K562 (cell line): ENCODE data around the gene USP49. TPM values are rescaled to one million over a fixed set of nuclear protein-coding genes. Genes with fewer than 3 reads are reported as not detected.

Experiments
- BHLHE40 ChIP-seq: IDR thresholded peaks from 2 replicates; pipeline ENCODE4 v1.6.1; 2011; ENCODE audit warnings: low read length, improper control_type of control experiment
- CEBPB ChIP-seq: fragments of 450-650 bp; IDR thresholded peaks from 2 replicates; pipeline ENCODE4 v1.6.1; 2016; ENCODE audit warnings: missing genetic modification characterization, missing compliant biosample characterization
- EGR1 ChIP-seq: fragments of 450-650 bp; conservative IDR thresholded peaks from 2 replicates; pipeline ENCODE4 v1.6.1; 2017; ENCODE audit warnings: mild to moderate bottlenecking
- ELF2 ChIP-seq: fragments of 250-450 bp; sonication (Bioruptor Pico); IDR thresholded peaks from 2 replicates; pipeline ENCODE4 v1.5.0; 2021; ENCODE audit warnings: mild to moderate bottlenecking
- GMEB1 ChIP-seq: fragments of 250-450 bp; sonication (Bioruptor Pico); IDR thresholded peaks from 2 replicates; pipeline ENCODE4 v1.4.0; 2020; ENCODE audit warnings: mild to moderate bottlenecking
- GTF2E2 ChIP-seq: fragments of 200-800 bp; sonication (Bioruptor generic); IDR thresholded peaks from 2 replicates; pipeline ENCODE4 v1.6.1; 2016; ENCODE audit warnings: missing genetic modification characterization, missing compliant biosample characterization
- HDAC1 ChIP-seq, 2 experiments: fragments of 450-650 bp; IDR thresholded peaks; 2 replicates each; pipeline ENCODE4 v1.6.1; 2016 to 2017; ENCODE audit warnings: inconsistent platforms in 1 of 2, mild to moderate bottlenecking in 1 of 2, moderate library complexity in 1 of 2
- HDAC2 ChIP-seq: fragments of 450-650 bp; IDR thresholded peaks from 2 replicates; pipeline ENCODE4 v1.6.1; 2016; ENCODE audit warnings: mild to moderate bottlenecking
- HDGF ChIP-seq: fragments of 450-650 bp; IDR thresholded peaks from 2 replicates; pipeline ENCODE4 v1.6.1; 2016
- MNT ChIP-seq, 2 experiments: fragments of 450-650 bp; conservative IDR thresholded peaks; 2 replicates each; pipeline ENCODE4 v1.6.1; 2017; ENCODE audit warnings: mild to moderate bottlenecking in 2 of 2, moderate library complexity in 2 of 2
- POLR2G ChIP-seq: fragments of 200-400 bp; formaldehyde crosslinking; IDR thresholded peaks from 2 replicates; pipeline ENCODE4 v1.6.1; 2017; ENCODE audit warnings: low read depth, mild to moderate bottlenecking, antibody characterized with exemption, low read length, moderate library complexity
- POLR3A ChIP-seq: IDR thresholded peaks from 2 replicates; pipeline ENCODE4 v1.6.1; 2011; ENCODE audit warnings: borderline replicate concordance, mild to moderate bottlenecking, moderate library complexity; ENCODE audit not compliant: insufficient read length, insufficient read depth; ENCODE audit errors: extremely low read depth
- RFX1 ChIP-seq: fragments of 450-650 bp; IDR thresholded peaks from 2 replicates; pipeline ENCODE4 v1.6.1; 2016; ENCODE audit warnings: mild to moderate bottlenecking, moderate library complexity
- TOE1 ChIP-seq, 2 experiments: fragments of 450-650 bp in 1 of 2; sonication (generic) in 1 of 2; formaldehyde crosslinking in 1 of 2; IDR thresholded peaks; 2 replicates each; pipeline versions ENCODE4 v1.7.1 to v1.8.0; 2016 to 2022; ENCODE audit warnings: borderline replicate concordance in 2 of 2, mild to moderate bottlenecking in 2 of 2, antibody characterized with exemption in 1 of 2, inconsistent platforms in 1 of 2, low read depth in 1 of 2, missing genetic modification reagents in 1 of 2, moderate library complexity in 1 of 2
- ZNF165 ChIP-seq: fragments of 250-450 bp; sonication (Bioruptor Pico); IDR thresholded peaks from 2 replicates; pipeline ENCODE4 v1.4.0; 2020; ENCODE audit warnings: borderline replicate concordance
- ZNF282 ChIP-seq: sonication (generic); formaldehyde crosslinking; IDR thresholded peaks from 2 replicates; pipeline ENCODE4 v1.8.1; 2023; ENCODE audit warnings: missing genetic modification reagents
- ZNF696 ChIP-seq: fragments of 250-450 bp; sonication (Bioruptor Pico); conservative IDR thresholded peaks from 2 replicates; pipeline ENCODE4 v1.4.0; 2020; ENCODE audit warnings: mild to moderate bottlenecking, moderate library complexity
- polyA plus RNA-seq, 8 experiments: library from polyadenylated mRNA; depleted of rRNA in 4 of 8; stranded (reverse) in 5 of 8; unstranded in 3 of 8; fragments of >200 nt; fragmentation: Nextera tagmentation in 2 of 8; fragmentation: Illumina TruSeq in 1 of 8; extraction: Ambion mirVana in 2 of 8; extraction: Trizol in 1 of 8; gene quantifications; 2 replicates each; pipeline versions ENCODE4 v1.2.1 to v1.2.3, GENCODE V29; 2011 to 2014; ENCODE audit warnings: inconsistent platforms in 1 of 8, missing spikeins in 1 of 8
- total RNA-seq, 7 experiments: library from RNA; depleted of rRNA in 6 of 7; stranded (reverse); fragments of >200 nt in 6 of 7; fragmentation: Illumina TruSeq in 2 of 7; extraction: Trizol in 2 of 7; gene quantifications; 2 replicates each; pipeline versions ENCODE4 v1.2.1 to v1.2.3, GENCODE V29; 2011 to 2021; ENCODE audit warnings: low replicate concordance in 1 of 7
- TF ChIP-seq, protein P1 (sequence below): fragments of 250-450 bp; sonication (Bioruptor Pico); IDR thresholded peaks from 2 replicates; pipeline ENCODE4 v1.4.0; 2020; ENCODE audit warnings: mild to moderate bottlenecking, moderate library complexity, borderline replicate concordance
- TF ChIP-seq, protein P2 (sequence below): fragments of 250-450 bp; sonication (Bioruptor Pico); IDR thresholded peaks from 2 replicates; pipeline ENCODE4 v1.5.0; 2021; ENCODE audit warnings: mild to moderate bottlenecking, moderate library complexity

USP49 gene
- total and polyA plus RNA-seq, 9 of the 15 experiments (the other 6 are each of a cell fraction or from before 2014, with no cell fraction given): 1.0 to 9.9 (median 6.5) TPM

DNA sequence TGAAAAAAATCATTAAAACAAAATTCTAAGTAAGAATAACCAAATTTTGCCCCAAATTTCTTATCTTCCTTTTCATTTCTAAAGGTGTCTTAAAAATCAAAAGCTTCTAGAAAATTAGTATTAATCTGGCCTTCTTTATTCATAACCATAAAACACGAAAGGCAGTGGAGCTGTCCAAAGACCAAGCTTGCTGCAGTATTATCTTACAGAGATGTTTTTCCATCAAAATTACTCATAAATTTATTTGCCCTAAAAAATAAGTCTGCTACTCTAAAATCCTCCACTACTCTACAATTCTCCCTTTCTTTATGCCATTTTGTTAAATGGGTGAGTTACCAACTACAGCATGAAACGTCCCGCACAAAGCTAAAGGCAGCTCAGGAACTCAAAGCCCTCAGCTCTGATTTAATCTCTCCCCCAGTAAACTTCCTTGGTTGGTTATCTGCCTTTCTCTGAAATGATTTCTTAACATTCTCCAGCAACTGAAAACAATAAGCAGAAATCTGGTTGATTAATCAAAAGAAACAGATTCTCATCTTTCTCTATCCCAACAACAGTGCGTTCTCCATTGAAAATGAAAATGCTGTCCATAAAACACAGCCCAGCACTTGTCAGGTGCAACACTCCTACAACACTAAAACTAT, 2.1 kb downstream of the USP49 start (continued):
- TF ChIP-seq, protein P1, sequence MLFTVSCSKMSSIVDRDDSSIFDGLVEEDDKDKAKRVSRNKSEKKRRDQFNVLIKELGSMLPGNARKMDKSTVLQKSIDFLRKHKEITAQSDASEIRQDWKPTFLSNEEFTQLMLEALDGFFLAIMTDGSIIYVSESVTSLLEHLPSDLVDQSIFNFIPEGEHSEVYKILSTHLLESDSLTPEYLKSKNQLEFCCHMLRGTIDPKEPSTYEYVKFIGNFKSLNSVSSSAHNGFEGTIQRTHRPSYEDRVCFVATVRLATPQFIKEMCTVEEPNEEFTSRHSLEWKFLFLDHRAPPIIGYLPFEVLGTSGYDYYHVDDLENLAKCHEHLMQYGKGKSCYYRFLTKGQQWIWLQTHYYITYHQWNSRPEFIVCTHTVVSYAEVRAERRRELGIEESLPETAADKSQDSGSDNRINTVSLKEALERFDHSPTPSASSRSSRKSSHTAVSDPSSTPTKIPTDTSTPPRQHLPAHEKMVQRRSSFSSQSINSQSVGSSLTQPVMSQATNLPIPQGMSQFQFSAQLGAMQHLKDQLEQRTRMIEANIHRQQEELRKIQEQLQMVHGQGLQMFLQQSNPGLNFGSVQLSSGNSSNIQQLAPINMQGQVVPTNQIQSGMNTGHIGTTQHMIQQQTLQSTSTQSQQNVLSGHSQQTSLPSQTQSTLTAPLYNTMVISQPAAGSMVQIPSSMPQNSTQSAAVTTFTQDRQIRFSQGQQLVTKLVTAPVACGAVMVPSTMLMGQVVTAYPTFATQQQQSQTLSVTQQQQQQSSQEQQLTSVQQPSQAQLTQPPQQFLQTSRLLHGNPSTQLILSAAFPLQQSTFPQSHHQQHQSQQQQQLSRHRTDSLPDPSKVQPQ (CRISPR knock-in tag): no peak
- TF ChIP-seq ZNF282 (CRISPR knock-in tag) (no peak), RFX1 (no peak), HDAC2 (peak; percentile 47; the same call in 1 of the 2 replicates), HDAC1 (IDR thresholded peaks at IDR 0.05) (0 out of 4 replicates have a peak, but pooled peaks of 1 of the 2 experiments have one; percentile 25), CEBPB (no peak), MNT (conservative IDR thresholded peaks at IDR 0.05) (peak in 1 of 2 experiments; percentile 42; a peak in 1 of 4 replicates), GTF2E2 (tag) (peak; percentile 29; the same call in 1 of the 2 replicates), TOE1 (IDR thresholded peaks at IDR 0.05; ENCODE audit: borderline replicate concordance) (no peak), TOE1 (CRISPR knock-in tag; IDR thresholded peaks at IDR 0.05; ENCODE audit: borderline replicate concordance, low read depth) (no peak), GMEB1 (CRISPR knock-in tag) (no peak), ZNF165 (CRISPR knock-in tag) (no peak), HDGF (no peak), ZNF696 (no peak), POLR2G (no peak), POLR3A (no peak), ELF2 (no peak), BHLHE40 (no peak), EGR1 (no peak)
- TF ChIP-seq, protein P2, sequence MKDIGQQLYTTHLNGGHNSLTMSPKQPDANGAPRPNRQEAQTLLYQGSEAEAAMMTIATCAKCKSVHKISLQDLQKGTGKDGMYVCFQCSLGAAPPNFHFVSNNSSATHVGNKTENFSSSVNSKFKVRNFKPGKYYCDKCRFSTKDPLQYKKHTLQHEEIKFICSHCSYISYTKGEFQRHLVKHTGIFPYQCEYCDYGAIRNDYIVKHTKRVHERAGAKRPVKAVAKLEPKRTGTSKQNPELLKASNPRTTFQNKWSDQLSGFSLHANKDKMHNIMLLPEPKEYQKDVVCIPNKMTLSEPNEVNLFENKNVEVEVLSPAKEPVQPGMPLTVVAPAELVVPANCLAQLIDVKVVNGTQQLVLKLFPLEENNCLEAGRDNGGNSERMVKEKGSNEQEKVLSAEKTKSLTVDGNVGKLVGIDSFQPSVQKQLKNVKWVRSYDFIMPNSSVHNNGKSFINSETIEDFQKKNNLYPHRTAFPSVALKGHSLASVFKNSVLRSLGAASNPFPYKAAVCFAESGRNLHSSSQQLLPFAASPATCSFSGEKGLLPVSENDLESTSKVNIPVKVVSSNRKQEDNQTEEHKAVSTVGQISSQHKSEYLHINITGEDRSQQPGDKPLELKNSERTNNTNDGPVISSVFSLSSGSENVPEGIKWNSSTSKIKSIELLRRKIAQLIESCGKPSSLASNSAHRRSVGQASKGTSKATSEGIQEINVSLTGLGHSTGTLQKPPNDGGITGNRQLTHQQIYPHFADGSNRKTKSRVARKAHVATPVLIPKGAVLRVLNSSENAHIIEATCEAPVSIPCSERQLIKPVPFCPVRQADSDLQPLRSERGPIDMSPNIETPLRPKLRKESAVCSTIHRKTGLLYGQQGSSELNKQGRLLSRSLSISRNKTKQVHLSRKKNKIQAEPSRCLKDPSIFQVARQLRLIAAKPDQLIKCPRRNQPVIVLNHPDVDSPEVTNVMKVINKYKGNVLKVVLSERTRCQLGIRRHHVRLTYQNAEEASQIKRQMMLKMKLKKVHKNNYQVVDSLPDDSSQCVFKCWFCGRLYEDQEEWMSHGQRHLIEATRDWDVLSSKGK (CRISPR knock-in tag): no peak
